Kidney epithelial cell (primary cell): ENCODE measurements around the gene CHIT1. TPM values are rescaled to one million over a fixed set of nuclear protein-coding genes. Genes with fewer than 3 reads are reported as not detected.

ENCODE experiments used
- DNase-seq: peaks from one replicate; pipeline ENCODE4 v3.0.0-alpha.2; 2010; ENCODE audit warnings: low read depth
- H3K27me3 ChIP-seq: 2 replicates; pipeline ENCODE4 v1.6.0; 2011; ENCODE audit warnings: low read length; ENCODE audit not compliant: control insufficient read depth, insufficient read depth
- H3K36me3 ChIP-seq: 2 replicates; pipeline ENCODE4 v1.5.1; 2011; ENCODE audit warnings: low read length; ENCODE audit not compliant: control insufficient read depth, insufficient read depth
- H3K4me3 ChIP-seq: 2 replicates; pipeline ENCODE4 v1.5.1; 2011; ENCODE audit warnings: low read depth, mild to moderate bottlenecking, control low read depth, low read length
- total RNA-seq: library from RNA; depleted of rRNA; stranded (reverse); fragments of >200 nt; gene quantifications from 2 replicates; pipeline ENCODE4 v1.2.3, GENCODE V29; 2015
- TF ChIP-seq, protein P1 (sequence below): IDR thresholded peaks from 2 replicates; pipeline ENCODE4 v1.5.1; 2011; ENCODE audit warnings: mild to moderate bottlenecking, moderate library complexity, low read length, control low read depth, inconsistent platforms; ENCODE audit not compliant: insufficient read depth, poor library complexity, severe bottlenecking

CHIT1 gene
- total RNA-seq, 1 donor from 2014 or later, result not detected

DNA sequence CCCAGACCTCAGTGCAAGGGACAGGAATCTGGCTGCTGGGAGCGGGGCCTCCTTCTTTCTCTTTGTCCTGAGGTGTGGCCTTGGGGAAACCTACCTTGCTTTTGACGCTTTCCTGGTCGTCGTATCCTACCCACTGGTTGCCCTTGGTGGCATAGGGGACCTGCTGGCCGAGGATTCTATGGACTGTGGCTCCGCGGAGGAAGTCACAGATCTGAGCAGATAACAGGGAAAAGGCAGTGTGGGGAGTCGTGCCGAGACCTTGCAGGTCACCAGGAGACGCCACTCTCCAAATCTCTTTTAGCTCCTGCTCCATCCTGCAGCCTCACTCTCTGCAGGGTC, 49.8 kb downstream of the CHIT1 start:
- H3K27me3 ChIP-seq, result no peaks in the 10 kb centered on the region

DNA sequence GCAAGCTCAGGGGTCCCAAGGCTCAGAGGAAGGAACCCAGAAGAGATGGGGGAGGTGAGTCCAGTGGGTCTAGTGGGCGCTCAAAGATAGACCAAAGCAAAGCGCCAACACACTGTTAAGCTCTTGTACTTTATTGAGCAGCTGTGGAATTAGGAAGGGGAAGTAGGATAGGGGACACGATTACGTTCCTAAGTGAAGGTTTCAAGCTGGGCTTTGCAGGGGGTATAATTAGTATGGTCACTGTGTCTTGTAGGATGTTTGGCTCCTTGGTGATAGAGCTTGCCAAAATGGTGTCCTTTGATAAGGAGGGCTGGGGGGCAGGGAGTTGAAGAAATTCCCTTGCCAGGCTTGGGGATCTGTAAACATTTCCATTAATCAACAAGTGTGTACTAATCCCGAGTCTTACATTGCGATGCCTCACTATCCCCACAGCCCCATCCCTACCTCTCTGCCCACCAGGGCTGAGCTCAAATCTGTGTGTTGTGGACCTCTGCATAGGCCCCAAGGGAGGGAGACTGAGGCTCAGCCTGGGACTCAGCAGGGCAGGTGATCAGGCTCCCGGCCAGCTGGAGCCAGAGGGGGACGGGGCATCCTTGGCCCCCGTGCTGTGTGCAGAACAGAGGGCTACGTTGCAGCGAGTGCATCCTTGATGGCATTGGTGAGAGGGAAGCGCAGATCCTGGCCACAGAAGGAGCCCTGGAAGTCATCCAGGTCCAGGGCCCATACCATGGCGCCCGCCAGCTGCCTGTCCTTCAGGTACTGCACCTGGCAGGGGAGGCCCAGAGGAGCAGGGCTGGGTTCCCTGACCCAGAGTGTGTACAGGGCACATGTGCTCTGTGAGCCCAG, 50.4 kb downstream of the CHIT1 start:
- Histone ChIP-seq H3K27me3 (no peaks in the 10 kb centered on the region), H3K36me3 (no peaks in the 10 kb centered on the region), H3K4me3 (no peak overlapping the region)
- TF ChIP-seq, protein P1, sequence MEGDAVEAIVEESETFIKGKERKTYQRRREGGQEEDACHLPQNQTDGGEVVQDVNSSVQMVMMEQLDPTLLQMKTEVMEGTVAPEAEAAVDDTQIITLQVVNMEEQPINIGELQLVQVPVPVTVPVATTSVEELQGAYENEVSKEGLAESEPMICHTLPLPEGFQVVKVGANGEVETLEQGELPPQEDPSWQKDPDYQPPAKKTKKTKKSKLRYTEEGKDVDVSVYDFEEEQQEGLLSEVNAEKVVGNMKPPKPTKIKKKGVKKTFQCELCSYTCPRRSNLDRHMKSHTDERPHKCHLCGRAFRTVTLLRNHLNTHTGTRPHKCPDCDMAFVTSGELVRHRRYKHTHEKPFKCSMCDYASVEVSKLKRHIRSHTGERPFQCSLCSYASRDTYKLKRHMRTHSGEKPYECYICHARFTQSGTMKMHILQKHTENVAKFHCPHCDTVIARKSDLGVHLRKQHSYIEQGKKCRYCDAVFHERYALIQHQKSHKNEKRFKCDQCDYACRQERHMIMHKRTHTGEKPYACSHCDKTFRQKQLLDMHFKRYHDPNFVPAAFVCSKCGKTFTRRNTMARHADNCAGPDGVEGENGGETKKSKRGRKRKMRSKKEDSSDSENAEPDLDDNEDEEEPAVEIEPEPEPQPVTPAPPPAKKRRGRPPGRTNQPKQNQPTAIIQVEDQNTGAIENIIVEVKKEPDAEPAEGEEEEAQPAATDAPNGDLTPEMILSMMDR, result no peak
- no peak for DNase-seq

More for the DNA sequence above, 49.8 kb downstream of the CHIT1 start:
- Histone ChIP-seq H3K4me3 (no peak overlapping the region), H3K36me3 (no peaks in the 10 kb centered on the region)
- no peak for DNase-seq
- TF ChIP-seq, protein P1, result no peak

DNA sequence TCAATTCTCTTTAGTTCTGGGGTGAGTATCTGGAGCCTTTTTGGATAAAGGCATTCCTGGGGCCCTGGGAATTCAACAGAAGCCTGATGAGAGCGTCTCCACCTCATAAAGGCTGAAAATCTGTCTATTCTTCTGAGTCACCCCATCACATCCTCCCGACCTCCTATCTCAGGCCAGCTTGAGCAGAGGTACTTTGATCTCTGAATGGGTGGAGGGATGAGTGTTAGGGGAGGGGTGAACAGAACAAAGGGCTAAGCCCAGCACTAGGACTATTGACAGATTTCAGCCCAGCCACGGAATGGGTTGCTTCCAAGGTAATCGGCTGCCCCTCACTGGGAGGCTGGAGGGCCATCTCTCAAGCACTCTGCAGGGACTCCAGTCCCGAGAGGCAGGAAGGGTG, 51.4 kb downstream of the CHIT1 start:
- TF ChIP-seq, protein P1, result no peak
- DNase-seq, result no peak
- H3K36me3 ChIP-seq, result no peaks in the 10 kb centered on the region
- no peak overlapping the region for H3K4me3 ChIP-seq
- H3K27me3 ChIP-seq, result no peaks in the 10 kb centered on the region

DNA sequence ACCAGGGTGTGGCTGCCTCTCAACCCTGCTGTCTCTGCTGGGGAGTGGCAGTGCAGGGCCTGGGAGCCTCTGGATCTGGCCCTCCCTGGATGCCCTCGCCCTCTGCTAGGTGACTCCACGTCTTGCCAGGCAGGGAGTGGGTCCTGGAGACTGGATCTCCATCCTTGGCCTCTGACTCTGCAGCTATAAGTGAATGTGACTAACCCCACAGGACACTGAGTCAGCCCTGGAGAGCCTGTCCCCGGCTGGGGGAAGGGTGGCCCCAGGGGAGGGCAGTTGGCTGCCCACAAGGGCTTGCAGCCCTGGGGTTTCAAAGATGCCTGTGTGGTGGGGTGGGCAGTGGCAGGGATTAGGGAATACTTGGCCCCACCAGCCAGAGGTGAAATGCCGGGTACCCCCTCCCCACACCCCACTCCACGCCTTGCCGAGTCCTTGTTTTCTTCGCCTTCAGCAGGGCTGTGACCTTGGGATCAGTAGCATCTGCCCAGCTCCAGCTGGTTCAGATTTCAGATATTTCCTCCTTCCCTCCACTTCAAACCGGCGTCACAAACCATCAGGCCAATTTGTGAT, 51.9 kb downstream of the CHIT1 start:
- TF ChIP-seq, protein P1, result no peak
- H3K4me3 ChIP-seq, result no peak overlapping the region
- no peaks in the 10 kb centered on the region for H3K36me3 ChIP-seq
- H3K27me3 ChIP-seq, result no peaks in the 10 kb centered on the region
- no peak for DNase-seq

DNA sequence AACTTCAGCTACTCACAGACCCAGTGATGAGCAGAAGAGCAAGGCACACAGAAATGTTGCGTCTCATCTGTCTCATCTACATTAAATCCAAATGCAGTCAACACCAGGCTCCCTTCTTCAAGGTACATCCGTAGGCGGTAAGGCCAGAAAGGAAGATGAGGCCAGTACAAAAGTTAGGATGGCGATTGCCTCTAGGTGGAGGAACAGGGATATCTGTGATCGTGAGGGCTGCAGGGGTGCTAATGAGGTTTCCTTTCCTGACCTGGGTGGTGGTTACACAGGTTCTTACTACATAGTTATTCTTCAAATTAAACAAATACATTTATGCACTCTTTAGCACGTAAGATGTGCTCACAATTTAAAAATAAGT, 52.5 kb downstream of the CHIT1 start:
- no peak for DNase-seq
- no peaks in the 10 kb centered on the region for H3K27me3 ChIP-seq
- H3K36me3 ChIP-seq, result no peaks in the 10 kb centered on the region
- TF ChIP-seq, protein P1, result no peak
- no peak overlapping the region for H3K4me3 ChIP-seq
